Effector memory CD4-positive, alpha-beta T cell (primary cell): ENCODE data around the gene PCMTD2.

Source experiments
- DNase-seq, 3 donors: peaks; one replicate each; pipeline ENCODE4 v3.0.0-alpha.2; 2020
- H3K27ac ChIP-seq: 2 replicates; pipeline ENCODE4 v1.7.0; 2013; ENCODE audit warnings: mild to moderate bottlenecking, low read length, moderate library complexity; ENCODE audit not compliant: insufficient read depth, poor library complexity, severe bottlenecking
- H3K27me3 ChIP-seq: replicated peaks from 2 replicates; pipeline ENCODE4 v1.7.0; 2013; ENCODE audit warnings: mild to moderate bottlenecking, low read length; ENCODE audit not compliant: insufficient read depth, control insufficient read depth, poor library complexity, severe bottlenecking
- H3K36me3 ChIP-seq: 2 replicates; pipeline ENCODE4 v1.7.0; 2013; ENCODE audit warnings: mild to moderate bottlenecking, low read length, moderate library complexity; ENCODE audit not compliant: control insufficient read depth, insufficient read depth
- H3K4me1 ChIP-seq: 2 replicates; pipeline ENCODE4 v1.7.0; 2013; ENCODE audit warnings: low read length, mild to moderate bottlenecking; ENCODE audit not compliant: control insufficient read depth, insufficient read depth, poor library complexity, severe bottlenecking
- H3K4me3 ChIP-seq: 2 replicates; pipeline ENCODE4 v1.7.0; 2013; ENCODE audit warnings: low read length, low read depth, mild to moderate bottlenecking; ENCODE audit not compliant: insufficient read depth, poor library complexity, severe bottlenecking
- H3K9me3 ChIP-seq: 2 replicates; pipeline ENCODE4 v1.7.0; 2013; ENCODE audit warnings: mild to moderate bottlenecking, low read length, moderate library complexity; ENCODE audit not compliant: control insufficient read depth

The PCMTD2 gene

GRCh38 chr20:64239449-64240242, 15.9 kb upstream of the PCMTD2 start:
- Histone ChIP-seq H3K9me3 (no peaks in the 10 kb centered on the region), H3K4me3 (no peak overlapping the region), H3K36me3 (no peaks in the 10 kb centered on the region), H3K27ac (no peak overlapping the region), H3K27me3 (no peaks in the 10 kb centered on the region), H3K4me1 (no peaks in the 10 kb centered on the region)
- DNase-seq: no peak

DNA sequence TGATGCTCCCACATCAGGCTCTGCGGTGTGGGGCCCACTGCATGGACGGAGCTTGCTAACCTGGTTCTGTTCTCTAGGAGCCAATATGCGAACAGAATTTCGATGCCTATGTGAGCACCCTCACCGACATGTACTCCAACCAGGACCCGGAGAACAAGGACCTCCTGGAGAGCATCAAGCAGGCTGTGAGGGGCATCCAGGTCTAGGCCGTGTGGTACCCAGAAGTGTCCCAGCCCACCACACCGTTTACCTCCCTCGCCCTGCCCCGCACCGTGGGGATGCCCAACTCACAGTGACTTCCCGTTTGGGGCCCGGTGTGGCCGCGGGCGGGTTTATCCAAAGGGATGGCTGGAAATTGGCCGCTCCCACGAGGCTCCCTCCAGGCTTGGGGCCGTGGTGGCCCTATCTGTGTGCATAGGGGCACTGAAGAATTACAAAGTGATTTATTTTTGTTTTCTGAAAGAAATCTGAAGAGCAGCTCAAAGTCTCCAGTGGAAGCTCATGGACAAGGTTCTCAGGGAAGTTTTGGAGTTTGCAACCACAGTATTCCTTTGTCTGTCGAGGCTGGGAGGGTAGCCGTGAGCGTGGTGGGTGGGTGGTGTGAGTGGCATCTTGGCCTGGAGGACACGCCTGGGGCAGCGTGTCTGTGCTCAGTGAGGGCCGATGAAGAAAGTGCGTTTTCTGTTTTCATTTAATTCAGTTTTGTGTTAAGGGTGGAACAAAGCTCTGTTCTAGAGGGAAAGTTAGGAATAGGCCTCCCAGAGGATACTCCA, 15.1 kb upstream of the PCMTD2 start:
- H3K36me3 ChIP-seq: no peaks in the 10 kb centered on the region
- DNase-seq: no peak
- H3K27ac ChIP-seq: no peak overlapping the region
- H3K4me1 ChIP-seq: no peaks in the 10 kb centered on the region
- H3K27me3 ChIP-seq: no peaks in the 10 kb centered on the region
- H3K9me3 ChIP-seq: no peaks in the 10 kb centered on the region
- no peak overlapping the region for H3K4me3 ChIP-seq

- H3K36me3 ChIP-seq: no peaks in the 10 kb centered on the region
- no peaks in the 10 kb centered on the region for H3K9me3 ChIP-seq
- H3K27ac ChIP-seq: no peak overlapping the region
- H3K4me1 ChIP-seq: no peaks in the 10 kb centered on the region
- no peak overlapping the region for H3K4me3 ChIP-seq
- no peak for DNase-seq
- no peaks in the 10 kb centered on the region for H3K27me3 ChIP-seq
Observed at GRCh38 chr20:64241061-64241460, 14.5 kb upstream of the PCMTD2 start.

DNA sequence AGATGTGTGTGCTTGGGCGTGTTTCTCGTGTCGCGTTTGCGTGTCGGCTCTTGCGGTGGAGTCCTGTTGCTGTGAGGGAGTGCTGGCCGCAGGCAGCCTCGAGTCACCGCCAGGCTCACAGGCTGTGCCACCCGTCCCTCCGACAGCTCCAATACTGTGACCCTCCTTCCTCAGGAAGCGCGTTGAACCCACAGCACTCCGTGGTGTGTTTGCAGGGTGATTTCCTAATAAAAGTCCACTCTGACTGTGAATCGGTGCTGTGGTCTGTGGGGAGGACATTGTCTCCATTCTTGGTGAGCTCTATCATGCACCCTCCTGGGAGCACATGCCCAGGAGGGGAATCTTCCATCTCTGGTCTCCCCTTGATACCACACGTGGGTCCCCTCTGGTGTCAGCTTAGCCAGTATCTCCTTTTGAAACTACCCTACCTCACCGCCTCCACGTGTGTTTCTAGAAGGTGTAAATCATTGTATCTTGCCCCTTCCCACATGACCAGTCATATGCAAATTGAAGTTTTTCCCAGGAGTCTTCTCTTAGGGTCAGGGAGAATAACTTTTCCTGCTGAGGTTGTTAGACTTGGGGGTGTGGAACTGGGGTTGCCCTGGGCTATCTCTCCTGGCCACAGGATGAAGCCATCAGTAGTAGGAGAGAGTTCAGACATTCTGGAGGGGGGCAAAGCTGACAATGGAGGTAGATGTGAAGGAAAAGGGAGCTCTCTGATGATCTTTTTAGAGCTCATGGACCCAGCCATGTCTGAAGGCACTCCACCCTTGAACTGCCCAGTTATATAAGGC, 13.3 kb upstream of the PCMTD2 start:
- no peak overlapping the region for H3K4me3 ChIP-seq
- H3K4me1 ChIP-seq: no peaks in the 10 kb centered on the region
- no peaks in the 10 kb centered on the region for H3K27me3 ChIP-seq
- no peak for DNase-seq
- H3K27ac ChIP-seq: no peak overlapping the region
- H3K36me3 ChIP-seq: no peaks in the 10 kb centered on the region
- no peaks in the 10 kb centered on the region for H3K9me3 ChIP-seq

- Histone ChIP-seq H3K27me3 (no peaks in the 10 kb centered on the region), H3K9me3 (no peaks in the 10 kb centered on the region), H3K4me3 (no peak overlapping the region), H3K36me3 (no peaks in the 10 kb centered on the region), H3K27ac (no peak overlapping the region), H3K4me1 (no peaks in the 10 kb centered on the region)
- no peak for DNase-seq
Observed at GRCh38 chr20:64242797-64243475, 12.6 kb upstream of the PCMTD2 start.

GRCh38 chr20:64244281-64244805, 11.2 kb upstream of the PCMTD2 start:
- no peaks in the 10 kb centered on the region for H3K9me3 ChIP-seq
- H3K27ac ChIP-seq: no peak overlapping the region
- H3K27me3 ChIP-seq: no peaks in the 10 kb centered on the region
- no peaks in the 10 kb centered on the region for H3K36me3 ChIP-seq
- H3K4me1 ChIP-seq: no peaks in the 10 kb centered on the region
- DNase-seq: no peak
- no peak overlapping the region for H3K4me3 ChIP-seq

DNA sequence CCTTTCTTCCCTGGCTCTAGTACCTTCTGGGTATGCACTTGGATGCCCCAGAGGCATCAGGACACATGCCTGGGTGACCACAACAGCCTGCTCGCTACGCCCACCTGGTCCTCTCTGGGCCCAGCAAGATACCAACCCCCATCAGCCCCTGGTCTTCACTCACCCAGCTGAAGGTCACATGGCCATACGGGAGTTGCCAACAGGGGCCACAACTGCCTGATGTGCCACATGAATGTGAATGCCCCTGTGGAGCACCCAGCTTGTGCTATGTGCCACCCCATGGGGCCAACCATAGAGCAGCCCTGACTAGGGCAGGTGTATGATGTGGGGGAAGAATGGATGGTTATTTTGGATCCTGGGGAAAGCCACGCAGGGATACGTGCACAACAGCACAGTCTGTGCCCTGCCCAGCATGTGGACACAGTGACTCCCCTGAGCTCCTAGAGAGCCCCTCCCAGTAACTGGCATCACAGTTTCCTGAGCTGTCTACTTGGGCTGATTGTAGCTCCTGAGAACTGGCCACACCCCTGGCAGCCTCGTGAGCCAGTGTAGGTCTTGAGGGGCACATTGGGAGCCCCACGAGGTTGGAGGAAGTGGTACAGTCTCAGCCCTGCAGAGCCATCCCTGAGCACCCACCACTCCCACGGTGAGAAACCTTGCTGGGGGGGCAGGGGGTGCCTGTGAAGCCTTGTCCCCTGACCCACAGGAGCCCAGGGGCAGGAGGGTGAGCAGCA, 10.5 kb upstream of the PCMTD2 start:
- no peak for DNase-seq
- Histone ChIP-seq H3K36me3 (no peaks in the 10 kb centered on the region), H3K4me1 (no peaks in the 10 kb centered on the region)

DNA sequence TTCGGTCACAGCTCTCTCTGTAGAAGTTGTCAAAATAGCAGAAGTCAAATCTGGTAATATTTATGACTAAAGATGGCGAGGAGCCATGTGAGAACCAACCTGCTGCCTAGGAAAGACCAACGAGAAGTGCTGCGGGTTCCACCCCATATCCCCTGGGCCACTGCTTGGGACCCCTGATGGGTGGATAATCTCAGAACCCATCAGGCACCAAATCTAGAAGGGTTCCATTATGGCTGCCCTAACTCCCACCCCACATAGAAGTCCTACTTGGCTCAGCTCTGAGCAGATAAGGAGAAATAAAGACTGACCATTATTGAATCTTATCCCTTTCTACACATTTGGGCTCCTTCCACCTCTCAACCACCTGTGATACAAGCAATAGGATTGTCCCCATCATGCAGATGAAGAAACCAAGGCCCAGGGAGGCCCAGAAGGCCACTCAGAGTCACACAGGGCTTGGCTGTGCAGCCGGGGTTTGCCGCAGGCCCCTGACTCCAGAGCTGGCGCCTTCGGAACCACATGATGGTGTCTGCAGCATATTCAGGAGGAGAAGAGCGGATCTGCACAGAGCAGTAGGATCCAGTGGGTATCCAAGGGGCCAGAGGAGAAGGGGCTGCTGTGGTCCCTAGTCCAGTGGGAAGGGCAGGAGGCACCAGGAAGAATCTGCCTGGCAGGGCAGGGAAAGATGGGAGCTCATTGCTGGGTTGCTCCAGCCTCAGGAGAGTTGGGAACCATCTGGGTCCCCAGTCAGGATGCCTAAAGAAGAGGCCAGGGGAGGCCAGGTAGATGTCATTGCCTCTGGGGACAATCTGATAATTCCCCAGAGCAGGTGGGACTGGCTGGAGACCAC, 9.6 kb upstream of the PCMTD2 start:
- no peak overlapping the region for H3K27ac ChIP-seq
- H3K9me3 ChIP-seq: no peaks in the 10 kb centered on the region
- no peak overlapping the region for H3K4me3 ChIP-seq
- no peaks in the 10 kb centered on the region for H3K36me3 ChIP-seq
- DNase-seq: no peak
- H3K27me3 ChIP-seq: no peaks in the 10 kb centered on the region
- H3K4me1 ChIP-seq: no peaks in the 10 kb centered on the region

More for the DNA sequence above, 10.5 kb upstream of the PCMTD2 start:
- no peak overlapping the region for H3K27ac ChIP-seq
- H3K9me3 ChIP-seq: no peaks in the 10 kb centered on the region
- no peaks in the 10 kb centered on the region for H3K27me3 ChIP-seq
- no peak overlapping the region for H3K4me3 ChIP-seq
